ENCODE data around the gene TMOD2.

DNA sequence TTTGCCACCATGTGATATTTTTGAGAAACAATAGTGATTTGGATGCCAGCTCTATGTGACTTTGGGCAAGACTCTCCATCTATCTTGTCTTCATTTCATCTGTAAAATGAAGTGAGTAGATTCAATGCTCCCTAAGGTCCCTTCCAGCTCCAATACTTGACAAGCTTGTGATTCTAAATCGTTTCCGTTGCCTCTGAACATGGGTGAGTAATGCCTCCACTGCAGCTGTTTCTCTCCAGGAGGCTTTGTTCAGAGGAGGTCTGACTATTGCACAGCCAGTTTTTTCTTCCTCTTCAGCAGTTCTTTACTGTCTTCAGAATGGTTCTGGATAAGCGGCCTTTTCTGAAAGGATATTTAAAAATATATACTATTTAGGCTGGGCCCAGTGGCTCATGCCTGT is 63.2 kb downstream of the TMOD2 start:
- TF ChIP-seq, protein P1, sequence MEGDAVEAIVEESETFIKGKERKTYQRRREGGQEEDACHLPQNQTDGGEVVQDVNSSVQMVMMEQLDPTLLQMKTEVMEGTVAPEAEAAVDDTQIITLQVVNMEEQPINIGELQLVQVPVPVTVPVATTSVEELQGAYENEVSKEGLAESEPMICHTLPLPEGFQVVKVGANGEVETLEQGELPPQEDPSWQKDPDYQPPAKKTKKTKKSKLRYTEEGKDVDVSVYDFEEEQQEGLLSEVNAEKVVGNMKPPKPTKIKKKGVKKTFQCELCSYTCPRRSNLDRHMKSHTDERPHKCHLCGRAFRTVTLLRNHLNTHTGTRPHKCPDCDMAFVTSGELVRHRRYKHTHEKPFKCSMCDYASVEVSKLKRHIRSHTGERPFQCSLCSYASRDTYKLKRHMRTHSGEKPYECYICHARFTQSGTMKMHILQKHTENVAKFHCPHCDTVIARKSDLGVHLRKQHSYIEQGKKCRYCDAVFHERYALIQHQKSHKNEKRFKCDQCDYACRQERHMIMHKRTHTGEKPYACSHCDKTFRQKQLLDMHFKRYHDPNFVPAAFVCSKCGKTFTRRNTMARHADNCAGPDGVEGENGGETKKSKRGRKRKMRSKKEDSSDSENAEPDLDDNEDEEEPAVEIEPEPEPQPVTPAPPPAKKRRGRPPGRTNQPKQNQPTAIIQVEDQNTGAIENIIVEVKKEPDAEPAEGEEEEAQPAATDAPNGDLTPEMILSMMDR (optimal IDR thresholded peaks at IDR 0.05 in 1 of 3, IDR thresholded peaks at IDR 0.05 in 1 of 3, conservative IDR thresholded peaks at IDR 0.05 in 1 of 3; ENCODE audit: extremely low read depth in 1 of 3, insufficient read depth in 2 of 3, low read length in 3 of 3): no peak
- no peak for TF ChIP-seq EZH2 (IDR thresholded peaks at IDR 0.05; ENCODE audit: low read length)
